22Rv1 (cell line): Measurements from ENCODE around the gene PFKFB2.

ENCODE experiments used
- CTCF ChIP-seq: fragments of 450-650 bp; IDR thresholded peaks from 2 replicates; pipeline ENCODE4 v1.5.1; 2017; ENCODE audit warnings: mild to moderate bottlenecking
- ZFX ChIP-seq: fragments of 450-650 bp; IDR thresholded peaks from 2 replicates; pipeline ENCODE4 v1.6.1; 2017; ENCODE audit warnings: antibody characterized with exemption, borderline replicate concordance

DNA sequence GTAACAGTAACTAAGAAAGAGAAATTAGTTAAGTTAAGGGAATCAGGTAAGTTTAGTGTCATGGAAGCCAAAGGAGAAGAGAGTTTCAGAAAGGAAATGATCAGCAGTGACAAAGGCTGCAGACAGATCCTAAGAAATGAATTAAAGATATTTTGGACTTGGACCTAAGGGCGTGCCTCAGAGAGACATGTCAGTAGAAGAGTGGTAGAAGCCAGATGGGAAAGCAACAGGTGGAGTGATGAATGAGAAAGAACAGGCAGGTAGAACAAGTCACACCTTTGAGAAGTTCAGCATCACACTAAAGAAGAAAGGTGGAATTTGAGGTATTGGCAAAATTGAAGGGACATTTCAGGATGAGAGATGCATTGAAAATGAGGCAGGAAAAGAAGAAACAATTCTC lies 49.6 kb downstream of the PFKFB2 start:
- TF ChIP-seq CTCF (no peak), ZFX (no peak)
